PC-3 (cell line): ENCODE data around the gene FNIP1. TPM values are rescaled to one million over a fixed set of nuclear protein-coding genes. Genes with fewer than 3 reads are reported as not detected.

Source experiments
- ATAC-seq: fragments of 200-7000 bp; cut with Tn5 transposase; 2 replicates; pipeline ENCODE4 v1.9.1; 2020; ENCODE audit warnings: mild to moderate bottlenecking, moderate library complexity
- BruUV-seq: library from RNA; stranded (reverse); fragments of 400-500 nt; replicated peaks from 2 replicates; lab custom pipeline; 2021; lab: Mats Ljungman, UMichigan
- CTCF ChIA-PET: fragments of 300-600 bp; sonication (Branson Sonifier 250); formaldehyde crosslinking; loops from one replicate; lab custom pipeline; 2022; ENCODE audit warnings: antibody characterized with exemption; lab: Charles Lee
- POLR2A ChIA-PET: fragments of 300-600 bp; sonication (Branson Sonifier 250); formaldehyde crosslinking; loops from one replicate; lab custom pipeline; 2022; ENCODE audit warnings: antibody characterized with exemption; ENCODE audit not compliant: unreplicated experiment; lab: Charles Lee
- DNase-seq: peaks from one replicate; pipeline ENCODE4 v3.0.0-alpha.2; 2015
- H2AFZ ChIP-seq: fragments of 300-600 bp; sonication (generic); 2 replicates; pipeline ENCODE4 v1.6.0; 2016; ENCODE audit warnings: antibody characterized with exemption, low read length
- H3F3A ChIP-seq: fragments of 300-600 bp; sonication (generic); one replicate; pipeline ENCODE4 v1.6.0; 2017; ENCODE audit warnings: antibody characterized with exemption, low read length, control low read depth, mild to moderate bottlenecking; ENCODE audit not compliant: unreplicated experiment
- H3K27ac ChIP-seq: fragments of 300-600 bp; sonication (generic); 2 replicates; pipeline ENCODE4 v1.5.1; 2016; ENCODE audit warnings: mild to moderate bottlenecking, low read length
- H3K27me3 ChIP-seq: fragments of 300-600 bp; sonication (generic); 2 replicates; pipeline ENCODE4 v1.6.1; 2016; ENCODE audit warnings: low read length, mixed read lengths
- H3K36me3 ChIP-seq: fragments of 300-600 bp; sonication (generic); 2 replicates; pipeline ENCODE4 v1.6.1; 2016; ENCODE audit warnings: low read depth, mixed run types, low read length, mixed read lengths
- H3K4me1 ChIP-seq: fragments of 300-600 bp; sonication (generic); 2 replicates; pipeline ENCODE4 v1.5.1; 2016; ENCODE audit warnings: low read length; ENCODE audit not compliant: insufficient read depth
- H3K4me2 ChIP-seq: fragments of 300-600 bp; sonication (generic); 2 replicates; pipeline ENCODE4 v1.6.0; 2016; ENCODE audit warnings: low read length
- H3K4me3 ChIP-seq: fragments of 300-600 bp; sonication (generic); 2 replicates; pipeline ENCODE4 v1.5.1; 2016; ENCODE audit warnings: mild to moderate bottlenecking, low read length, mixed read lengths
- H3K79me2 ChIP-seq: fragments of 300-600 bp; sonication (generic); 2 replicates; pipeline ENCODE4 v1.6.1; 2017; ENCODE audit warnings: low read length, mixed read lengths
- H3K9ac ChIP-seq: fragments of 300-600 bp; sonication (generic); 2 replicates; pipeline ENCODE4 v1.6.0; 2016; ENCODE audit warnings: mild to moderate bottlenecking, low read length
- H3K9me2 ChIP-seq: fragments of 300-600 bp; sonication (generic); replicated peaks from 2 replicates; pipeline ENCODE4 v1.6.1; 2016; ENCODE audit warnings: mixed run types, low read length, mixed read lengths
- H3K9me3 ChIP-seq: fragments of 300-600 bp; sonication (generic); 2 replicates; pipeline ENCODE4 v1.6.1; 2016; ENCODE audit warnings: low read length, mixed read lengths
- H4K20me1 ChIP-seq: fragments of 300-600 bp; sonication (generic); 2 replicates; pipeline ENCODE4 v1.6.1; 2016; ENCODE audit warnings: low read length, mixed read lengths
- EZH2 ChIP-seq: fragments of 300-600 bp; sonication (generic); IDR thresholded peaks from one replicate; pipeline ENCODE4 v1.6.1; 2017; ENCODE audit warnings: antibody characterized with exemption, mild to moderate bottlenecking, low read length; ENCODE audit not compliant: unreplicated experiment
- EZH2phosphoT487 ChIP-seq: fragments of 300-600 bp; sonication (generic); IDR thresholded peaks from 2 replicates; pipeline ENCODE4 v1.6.1; 2018; ENCODE audit warnings: mild to moderate bottlenecking, antibody characterized with exemption, low read length, borderline replicate concordance
- intact Hi-C: fragments of 100-400 bp; cut with micrococcal nuclease; formaldehyde crosslinking; loops from 2 replicates; pipeline ENCODE4 v1.9.0; 2023
- total RNA-seq: library from RNA; depleted of rRNA; stranded (reverse); fragments of >200 nt; gene quantifications from 2 replicates; pipeline ENCODE4 v1.2.3, GENCODE V29; 2014
- TF ChIP-seq, protein P1 (sequence below): fragments of 300-600 bp; sonication (generic); conservative IDR thresholded peaks from 2 replicates; pipeline ENCODE4 v1.5.1; 2017; ENCODE audit warnings: antibody characterized with exemption, low read depth, mild to moderate bottlenecking, low read length

Gene FNIP1
- total RNA-seq, 1 experiment from 2014 or later = 15.1 TPM

DNA sequence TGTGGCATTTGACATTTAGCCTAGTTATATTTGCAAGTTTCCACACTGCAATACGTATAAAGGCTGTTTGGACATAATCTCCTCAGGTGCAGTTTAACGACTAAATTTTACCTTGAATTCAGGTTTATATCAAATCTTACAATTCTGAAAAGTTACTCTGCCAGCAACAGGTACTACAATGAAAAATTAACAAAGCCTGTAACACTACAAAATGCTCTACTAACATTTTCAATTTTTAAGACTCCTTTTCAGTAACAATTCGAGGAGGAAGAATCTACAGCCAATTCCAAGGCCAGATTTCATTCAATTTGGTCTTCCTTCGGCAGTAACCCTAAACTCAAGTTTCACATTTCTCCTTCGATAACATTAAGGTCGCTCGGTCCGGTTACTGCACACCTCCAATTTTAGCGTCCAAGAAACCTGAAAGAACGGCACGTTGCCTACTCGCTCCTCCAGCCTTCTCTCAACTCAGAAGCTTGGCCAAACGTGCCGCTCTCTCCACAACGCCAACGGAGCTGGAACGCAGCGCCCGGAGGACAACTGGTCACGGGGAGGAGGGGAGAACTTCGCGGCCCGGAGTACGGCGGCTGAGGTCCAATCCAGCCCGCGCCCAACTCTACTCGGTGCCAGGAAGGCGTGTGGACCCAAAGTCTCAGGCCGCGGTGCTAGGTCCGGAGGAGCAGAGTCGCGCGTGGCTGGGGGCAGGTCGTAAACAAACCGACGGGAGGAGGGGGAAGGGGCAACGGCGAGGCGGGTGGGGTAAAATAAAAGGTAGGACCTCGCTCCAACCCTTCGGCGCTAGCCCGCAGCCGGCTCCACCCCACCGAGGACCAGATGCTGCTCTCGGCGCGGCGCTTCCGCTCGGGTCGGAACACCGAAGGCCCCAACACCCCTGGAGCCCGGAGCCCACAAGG is 681 bp downstream of the FNIP1 start:
- peak overlapping the region; percentile 77 for H2AFZ ChIP-seq
- peak overlapping the region; percentile 74 for H3K27ac ChIP-seq
- H3K9me2 ChIP-seq = no peaks in the 10 kb centered on the region
- H3K4me3 ChIP-seq = peak overlapping the region; percentile 98
- no peaks in the 10 kb centered on the region for H3K27me3 ChIP-seq
- BruUV-seq = TSS peak; percentile 50
- DNase-seq (peak; percentile 41), ATAC-seq (peak; percentile 42)
- H3F3A ChIP-seq = no peaks in the 10 kb centered on the region
- peaks cover 56% of the 10 kb centered on the region for H3K79me2 ChIP-seq
- CTCF ChIA-PET = no interaction called here
- TF ChIP-seq EZH2 (no peak), EZH2phosphoT487 (no peak)
- TF ChIP-seq, protein P1, sequence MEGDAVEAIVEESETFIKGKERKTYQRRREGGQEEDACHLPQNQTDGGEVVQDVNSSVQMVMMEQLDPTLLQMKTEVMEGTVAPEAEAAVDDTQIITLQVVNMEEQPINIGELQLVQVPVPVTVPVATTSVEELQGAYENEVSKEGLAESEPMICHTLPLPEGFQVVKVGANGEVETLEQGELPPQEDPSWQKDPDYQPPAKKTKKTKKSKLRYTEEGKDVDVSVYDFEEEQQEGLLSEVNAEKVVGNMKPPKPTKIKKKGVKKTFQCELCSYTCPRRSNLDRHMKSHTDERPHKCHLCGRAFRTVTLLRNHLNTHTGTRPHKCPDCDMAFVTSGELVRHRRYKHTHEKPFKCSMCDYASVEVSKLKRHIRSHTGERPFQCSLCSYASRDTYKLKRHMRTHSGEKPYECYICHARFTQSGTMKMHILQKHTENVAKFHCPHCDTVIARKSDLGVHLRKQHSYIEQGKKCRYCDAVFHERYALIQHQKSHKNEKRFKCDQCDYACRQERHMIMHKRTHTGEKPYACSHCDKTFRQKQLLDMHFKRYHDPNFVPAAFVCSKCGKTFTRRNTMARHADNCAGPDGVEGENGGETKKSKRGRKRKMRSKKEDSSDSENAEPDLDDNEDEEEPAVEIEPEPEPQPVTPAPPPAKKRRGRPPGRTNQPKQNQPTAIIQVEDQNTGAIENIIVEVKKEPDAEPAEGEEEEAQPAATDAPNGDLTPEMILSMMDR = no peak
- no peaks in the 10 kb centered on the region for H3K9me3 ChIP-seq
- H3K4me1 ChIP-seq = peaks cover 10% of the 10 kb centered on the region
- POLR2A ChIA-PET = no interaction called here
- peak overlapping the region; percentile 98 for H3K4me2 ChIP-seq
- H4K20me1 ChIP-seq = peaks cover 15% of the 10 kb centered on the region; the same call in 1 of the 2 replicates
- peak overlapping the region; percentile 98 for H3K9ac ChIP-seq
- intact Hi-C loops = loop anchor here (2.0 to 10.0 kb wide), 4 partner anchors 47 to 209 kb away; partner anchors contain the start of gene RAPGEF6
- H3K36me3 ChIP-seq = no peaks in the 10 kb centered on the region

DNA sequence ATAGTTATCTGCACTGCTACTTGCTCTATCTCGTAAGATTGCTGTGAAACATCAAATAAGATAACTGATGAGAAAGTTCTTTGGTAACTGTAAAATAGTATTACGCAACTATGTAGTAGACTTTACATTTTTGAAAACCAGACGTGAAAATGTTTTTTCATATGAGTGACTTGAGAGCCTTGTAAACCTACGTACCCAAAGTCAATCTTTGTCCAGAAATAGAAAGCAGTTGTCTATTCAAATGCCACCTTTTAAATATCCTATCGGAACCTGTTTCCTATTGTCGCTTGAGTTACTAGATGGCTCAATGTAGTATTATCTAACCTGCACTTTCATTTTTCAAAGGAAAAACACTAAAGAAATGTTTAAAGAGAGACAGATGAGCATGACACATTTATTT is 1.6 kb downstream of the FNIP1 start:
- ATAC-seq (no peak), DNase-seq (no peak)
- H3K27ac ChIP-seq = no peak overlapping the region
- H3K4me3 ChIP-seq = peak overlapping the region; percentile 98
- no TSS peak for BruUV-seq
- H3K27me3 ChIP-seq = no peaks in the 10 kb centered on the region
- no peaks in the 10 kb centered on the region for H3K9me2 ChIP-seq
- H3K9ac ChIP-seq = peak overlapping the region; percentile 98
- H3K4me2 ChIP-seq = peak overlapping the region; percentile 98
- H2AFZ ChIP-seq = no peak overlapping the region
- no peaks in the 10 kb centered on the region for H3F3A ChIP-seq
- H3K36me3 ChIP-seq = no peaks in the 10 kb centered on the region
- H3K79me2 ChIP-seq = peaks cover 65% of the 10 kb centered on the region
- CTCF ChIA-PET = no interaction called here
- H3K9me3 ChIP-seq = no peaks in the 10 kb centered on the region
- peaks cover 10% of the 10 kb centered on the region for H3K4me1 ChIP-seq
- TF ChIP-seq, protein P1 = no peak
- POLR2A ChIA-PET = no interaction called here
- intact Hi-C loops = loop anchor here (5.0 to 10.0 kb wide), 2 partner anchors 110 to 208 kb away; no protein-coding TSS in a partner anchor
- H4K20me1 ChIP-seq = peaks cover 20% of the 10 kb centered on the region; the same call in 1 of the 2 replicates

- ChIA-PET POLR2A (no interaction called here), CTCF (no interaction called here)
- Histone ChIP-seq H3K4me1 (peaks cover 10% of the 10 kb centered on the region), H4K20me1 (peaks cover 20% of the 10 kb centered on the region; the same call in 1 of the 2 replicates), H3K9me3 (no peaks in the 10 kb centered on the region), H3K4me3 (peak overlapping the region; percentile 98; the same call in 1 of the 2 replicates), H3K79me2 (peaks cover 71% of the 10 kb centered on the region), H3K9me2 (no peaks in the 10 kb centered on the region), H3K36me3 (no peaks in the 10 kb centered on the region), H3K9ac (no peak overlapping the region), H2AFZ (no peak overlapping the region), H3K27ac (no peak overlapping the region), H3F3A (no peaks in the 10 kb centered on the region), H3K27me3 (no peaks in the 10 kb centered on the region), H3K4me2 (peak overlapping the region; percentile 98)
- TF ChIP-seq EZH2 (no peak), EZH2phosphoT487 (no peak)
- TF ChIP-seq, protein P1 = no peak
- BruUV-seq = no TSS peak
- no peak for DNase-seq
- ATAC-seq = no peak
- intact Hi-C loops = loop anchor here (10.0 kb wide), 1 partner anchor 110 kb away; no protein-coding TSS in a partner anchor
These were observed 2.2 kb downstream of the FNIP1 start for GRCh38 chr5:131794586-131794985.
